HEK293T (cell line): ENCODE data around the gene ADGRL3.

Experiments used
- CTBP1 ChIP-seq: fragments of 450-650 bp; IDR thresholded peaks from 2 replicates; pipeline ENCODE4 v1.6.1; 2016; ENCODE audit warnings: borderline replicate concordance
- FOXA1 ChIP-seq: fragments of 450-650 bp; IDR thresholded peaks from 2 replicates; pipeline ENCODE4 v1.6.1; 2016; ENCODE audit warnings: mild to moderate bottlenecking
- FOXM1 ChIP-seq: fragments of 450-650 bp; IDR thresholded peaks from 2 replicates; pipeline ENCODE4 v1.6.1; 2017; ENCODE audit warnings: mild to moderate bottlenecking, borderline replicate concordance
- NFRKB ChIP-seq: fragments of 450-650 bp; IDR thresholded peaks from 2 replicates; pipeline ENCODE4 v1.6.1; 2016; ENCODE audit warnings: mild to moderate bottlenecking, moderate library complexity
- PKNOX1 ChIP-seq: fragments of 450-650 bp; IDR thresholded peaks from 2 replicates; pipeline ENCODE4 v1.6.1; 2016
- SP1 ChIP-seq: fragments of 450-650 bp; IDR thresholded peaks from 2 replicates; pipeline ENCODE4 v1.6.1; 2017
- TARDBP ChIP-seq: fragments of 450-650 bp; IDR thresholded peaks from 2 replicates; pipeline ENCODE4 v1.6.1; 2016

GRCh38 chr4:61734409-61734808, 534.3 kb downstream of the ADGRL3 start:
- TF ChIP-seq PKNOX1 (no peak), FOXM1 (no peak), NFRKB (no peak), SP1 (no peak), TARDBP (no peak), CTBP1 (no peak), FOXA1 (no peak)
